ENCODE results near the gene SARDH. TPM values are rescaled to one million over a fixed set of nuclear protein-coding genes. Genes with fewer than 3 reads are reported as not detected.

SARDH gene
- total RNA-seq, 1 experiment from 2014 or later = 5.6 TPM

- ChIA-PET CTCF (interaction anchor here (1.8 kb wide), 1 partner anchor 14 kb away, joined by 6 read pairs; no protein-coding TSS in a partner anchor), POLR2A (no interaction called here), RAD21 (ENCODE audit: low non-redundant PET in 1 of 2, low total read pairs in 2 of 2, uncharacterized antibody in 2 of 2, unreplicated experiment in 2 of 2) (no interaction called here)
- Histone ChIP-seq H3K9ac (ENCODE audit: low read length) (no peak overlapping the region), H3K36me3 (ENCODE audit: control insufficient read depth in 1 of 2, insufficient read depth in 2 of 2, low read length in 2 of 2) (no peaks in the 10 kb centered on the region), H4K20me1 (ENCODE audit: insufficient read depth) (no peaks in the 10 kb centered on the region), H3K27ac (ENCODE audit: low read depth, low read length) (no peak overlapping the region), H3K79me2 (ENCODE audit: insufficient read depth, low read length) (no peaks in the 10 kb centered on the region), H3K9me2 (ENCODE audit: insufficient read depth) (no peaks in the 10 kb centered on the region), H3K4me3 (replicated peaks in 1 of 2; ENCODE audit: low read depth in 1 of 2, low read length in 2 of 2) (no peak overlapping the region), H3K4me2 (ENCODE audit: low read length) (no peak overlapping the region), H3K27me3 (ENCODE audit: insufficient read depth, low read length) (0 out of 2 replicates have a peak, but pooled peaks cover 12% of the 10 kb centered on the region), H2AFZ (ENCODE audit: low read depth, low read length, poor library complexity, severe bottlenecking) (no peak overlapping the region), H3K4me1 (ENCODE audit: control insufficient read depth in 1 of 2, insufficient read depth in 2 of 2, low read length in 2 of 2) (peaks cover 0 to 5% of the 10 kb centered on the region in 2 experiments; a peak in 2 of 4 replicates), H3K9me3 (ENCODE audit: control insufficient read depth in 1 of 2, insufficient read depth in 1 of 2, low read depth in 1 of 2, low read length in 2 of 2) (no peaks in the 10 kb centered on the region)
- TF ChIP-seq ZBTB33 (IDR thresholded peaks at IDR 0.05; ENCODE audit: extremely low read depth, insufficient replicate concordance, low read length) = no peak
- no peak for TF ChIP-seq POLR2AphosphoS5 (IDR thresholded peaks at IDR 0.05; ENCODE audit: low read depth, low read length)
- no peak for TF ChIP-seq ZFX (IDR thresholded peaks at IDR 0.05)
- TF ChIP-seq CTCF (IDR thresholded peaks at IDR 0.05 in 2 of 3, conservative IDR thresholded peaks at IDR 0.05 in 1 of 3; ENCODE audit: borderline replicate concordance in 1 of 3, insufficient read depth in 1 of 3, low read depth in 2 of 3, low read length in 2 of 3) = no peak
- no peak for TF ChIP-seq EZH2phosphoT487 (IDR thresholded peaks at IDR 0.05; ENCODE audit: borderline replicate concordance)
- TF ChIP-seq ZNF274 (IDR thresholded peaks at IDR 0.05; ENCODE audit: low read depth, low read length) = no peak
- intact Hi-C loops (cut with micrococcal nuclease) = loop anchor here (5.0 kb wide), 1 partner anchor 263 kb away; the partner anchor contains the start of gene VAV2
- no peak for DNase-seq (ENCODE audit: low read depth, low spot score)
- ATAC-seq = no peak
- no TSS peak for BruUV-seq (replicated peaks)
These were observed 9.1 kb downstream of the SARDH start for GRCh38 chr9:133728856-133729616.

Data from HCT116 (cell line).